ENCODE results near the gene ABL1.

ABL1 gene

DNA sequence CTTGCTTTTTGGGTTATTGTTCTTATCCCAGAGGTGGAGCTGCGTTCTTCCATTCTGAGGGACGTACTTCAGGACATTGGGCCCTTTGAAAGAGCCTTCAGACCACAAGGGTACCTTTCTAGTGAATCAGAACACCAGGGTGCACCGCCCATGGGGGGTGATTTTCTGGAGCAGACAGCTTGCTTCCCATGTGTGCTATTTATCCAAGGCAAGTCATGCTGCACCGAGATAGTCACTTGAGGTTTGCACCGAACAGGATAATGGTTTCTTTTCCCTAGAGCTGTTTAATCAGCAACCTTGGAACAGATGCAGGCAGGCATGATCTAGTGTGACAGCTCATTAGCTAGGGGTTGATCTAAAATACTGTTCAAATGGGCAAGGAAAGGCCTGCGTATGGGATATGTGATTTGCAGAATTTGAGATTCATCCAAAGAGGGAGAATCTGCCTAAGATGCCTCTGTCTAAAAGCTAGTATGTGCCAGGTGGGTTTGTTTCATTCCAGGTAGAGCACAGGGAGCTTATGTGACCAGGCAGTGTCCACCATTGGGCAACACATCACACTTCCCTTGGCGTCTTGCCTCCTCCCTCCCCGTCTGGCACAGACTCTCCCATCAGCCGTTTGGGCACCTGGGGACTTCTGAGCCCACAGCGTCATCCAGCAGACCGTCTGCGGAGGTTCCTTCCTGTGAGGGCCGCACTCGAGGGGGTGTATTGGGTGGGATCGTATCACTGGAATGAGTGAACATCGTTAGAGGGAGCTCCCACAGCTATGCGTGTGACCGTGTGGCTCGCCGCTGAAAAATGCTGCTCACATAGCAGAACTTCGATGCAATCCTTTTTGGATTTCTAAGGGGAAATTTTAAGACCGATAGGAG lies 23.0 kb downstream of the ABL1 start:
- Histone ChIP-seq H3K4me3 (ENCODE audit: low read depth, low read length, poor library complexity, severe bottlenecking) (no peak overlapping the region), H3K9me3 (ENCODE audit: low read length) (no peaks in the 10 kb centered on the region), H3K4me2 (ENCODE audit: low read length) (no peak overlapping the region), H3K9me2 (ENCODE audit: low read depth, low read length) (no peaks in the 10 kb centered on the region), H2AFZ (ENCODE audit: low read length) (no peak overlapping the region), H4K20me1 (ENCODE audit: insufficient read depth, low read length) (no peaks in the 10 kb centered on the region), H3K9ac (ENCODE audit: low read length) (no peak overlapping the region), H3K4me1 (ENCODE audit: insufficient read depth, low read length, severe bottlenecking) (no peaks in the 10 kb centered on the region), H3K27me3 (ENCODE audit: insufficient read depth, low read length) (no peaks in the 10 kb centered on the region), H3K27ac (ENCODE audit: low read depth, low read length, poor library complexity, severe bottlenecking) (no peak overlapping the region), H3K79me2 (ENCODE audit: insufficient read depth, low read length) (no peaks in the 10 kb centered on the region), H3F3A (ENCODE audit: insufficient read depth, low read length) (no peaks in the 10 kb centered on the region), H3K36me3 (ENCODE audit: insufficient read depth, low read length) (peaks cover 7% of the 10 kb centered on the region; the same call in 1 of the 2 replicates)
- TF ChIP-seq EZH2 (IDR thresholded peaks at IDR 0.05; ENCODE audit: borderline replicate concordance, low read length): no peak
- TF ChIP-seq, protein P1, sequence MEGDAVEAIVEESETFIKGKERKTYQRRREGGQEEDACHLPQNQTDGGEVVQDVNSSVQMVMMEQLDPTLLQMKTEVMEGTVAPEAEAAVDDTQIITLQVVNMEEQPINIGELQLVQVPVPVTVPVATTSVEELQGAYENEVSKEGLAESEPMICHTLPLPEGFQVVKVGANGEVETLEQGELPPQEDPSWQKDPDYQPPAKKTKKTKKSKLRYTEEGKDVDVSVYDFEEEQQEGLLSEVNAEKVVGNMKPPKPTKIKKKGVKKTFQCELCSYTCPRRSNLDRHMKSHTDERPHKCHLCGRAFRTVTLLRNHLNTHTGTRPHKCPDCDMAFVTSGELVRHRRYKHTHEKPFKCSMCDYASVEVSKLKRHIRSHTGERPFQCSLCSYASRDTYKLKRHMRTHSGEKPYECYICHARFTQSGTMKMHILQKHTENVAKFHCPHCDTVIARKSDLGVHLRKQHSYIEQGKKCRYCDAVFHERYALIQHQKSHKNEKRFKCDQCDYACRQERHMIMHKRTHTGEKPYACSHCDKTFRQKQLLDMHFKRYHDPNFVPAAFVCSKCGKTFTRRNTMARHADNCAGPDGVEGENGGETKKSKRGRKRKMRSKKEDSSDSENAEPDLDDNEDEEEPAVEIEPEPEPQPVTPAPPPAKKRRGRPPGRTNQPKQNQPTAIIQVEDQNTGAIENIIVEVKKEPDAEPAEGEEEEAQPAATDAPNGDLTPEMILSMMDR (IDR thresholded peaks at IDR 0.05; ENCODE audit: low read length): no peak

DNA sequence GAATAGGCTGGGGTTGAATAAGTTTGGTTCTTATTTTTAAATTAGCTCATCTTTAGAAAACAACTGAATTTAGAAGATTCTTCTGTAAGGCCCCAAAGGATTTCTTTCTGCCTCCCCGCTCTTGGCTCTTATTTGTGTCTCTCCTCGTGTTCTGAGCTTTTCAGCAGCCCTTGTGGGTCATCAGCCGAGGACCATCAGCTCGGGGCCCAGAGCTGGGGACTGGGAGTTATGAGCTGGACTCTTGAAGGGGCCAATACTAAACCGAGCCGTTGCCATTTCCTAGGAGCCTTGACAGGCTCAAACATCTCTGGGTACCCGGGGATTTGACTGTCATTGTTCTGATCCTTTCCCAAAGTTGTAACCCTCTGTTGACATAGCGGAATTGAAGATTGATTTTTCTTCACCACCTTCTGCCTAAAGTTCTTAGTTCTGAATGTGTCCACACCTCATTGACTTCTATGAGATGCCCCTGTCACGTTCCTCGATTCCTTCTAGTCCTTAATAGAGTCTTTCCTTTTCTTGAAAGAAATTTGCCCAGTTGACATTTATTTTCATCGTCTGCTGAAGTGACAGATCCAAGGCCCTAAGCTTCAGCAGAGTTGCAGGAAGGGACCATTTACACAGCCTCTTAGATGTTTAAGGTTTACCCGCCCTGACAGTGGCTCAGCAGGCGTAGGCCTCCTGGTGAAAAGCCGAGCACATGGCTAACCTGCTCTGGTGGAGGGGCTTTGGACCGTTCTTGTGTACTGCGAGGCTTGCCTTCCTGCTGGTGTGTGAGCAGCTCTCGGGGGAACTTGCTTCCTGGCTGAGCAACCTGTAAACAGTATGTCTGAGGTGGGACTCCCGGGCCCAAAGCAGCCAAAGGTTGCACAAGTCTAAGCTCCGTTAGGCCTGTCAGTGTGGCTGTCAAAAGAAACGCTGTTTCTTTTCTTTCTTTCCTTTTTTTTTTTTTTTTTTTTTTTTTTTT lies 24.0 kb downstream of the ABL1 start:
- Histone ChIP-seq H3K9me3 (ENCODE audit: low read length) (no peaks in the 10 kb centered on the region), H3K36me3 (ENCODE audit: insufficient read depth, low read length) (peaks cover 4% of the 10 kb centered on the region; the same call in 1 of the 2 replicates), H3K4me2 (ENCODE audit: low read length) (no peak overlapping the region), H3K79me2 (ENCODE audit: insufficient read depth, low read length) (no peaks in the 10 kb centered on the region), H3K9me2 (ENCODE audit: low read depth, low read length) (no peaks in the 10 kb centered on the region), H3K4me3 (ENCODE audit: low read depth, low read length, poor library complexity, severe bottlenecking) (no peak overlapping the region), H3F3A (ENCODE audit: insufficient read depth, low read length) (no peaks in the 10 kb centered on the region), H2AFZ (ENCODE audit: low read length) (no peak overlapping the region), H3K27me3 (ENCODE audit: insufficient read depth, low read length) (no peaks in the 10 kb centered on the region), H3K9ac (ENCODE audit: low read length) (no peak overlapping the region), H3K27ac (ENCODE audit: low read depth, low read length, poor library complexity, severe bottlenecking) (no peak overlapping the region), H3K4me1 (ENCODE audit: insufficient read depth, low read length, severe bottlenecking) (no peaks in the 10 kb centered on the region), H4K20me1 (ENCODE audit: insufficient read depth, low read length) (no peaks in the 10 kb centered on the region)
- TF ChIP-seq EZH2 (IDR thresholded peaks at IDR 0.05; ENCODE audit: borderline replicate concordance, low read length): no peak
- TF ChIP-seq, protein P1 (IDR thresholded peaks at IDR 0.05; ENCODE audit: low read length): no peak

DNA sequence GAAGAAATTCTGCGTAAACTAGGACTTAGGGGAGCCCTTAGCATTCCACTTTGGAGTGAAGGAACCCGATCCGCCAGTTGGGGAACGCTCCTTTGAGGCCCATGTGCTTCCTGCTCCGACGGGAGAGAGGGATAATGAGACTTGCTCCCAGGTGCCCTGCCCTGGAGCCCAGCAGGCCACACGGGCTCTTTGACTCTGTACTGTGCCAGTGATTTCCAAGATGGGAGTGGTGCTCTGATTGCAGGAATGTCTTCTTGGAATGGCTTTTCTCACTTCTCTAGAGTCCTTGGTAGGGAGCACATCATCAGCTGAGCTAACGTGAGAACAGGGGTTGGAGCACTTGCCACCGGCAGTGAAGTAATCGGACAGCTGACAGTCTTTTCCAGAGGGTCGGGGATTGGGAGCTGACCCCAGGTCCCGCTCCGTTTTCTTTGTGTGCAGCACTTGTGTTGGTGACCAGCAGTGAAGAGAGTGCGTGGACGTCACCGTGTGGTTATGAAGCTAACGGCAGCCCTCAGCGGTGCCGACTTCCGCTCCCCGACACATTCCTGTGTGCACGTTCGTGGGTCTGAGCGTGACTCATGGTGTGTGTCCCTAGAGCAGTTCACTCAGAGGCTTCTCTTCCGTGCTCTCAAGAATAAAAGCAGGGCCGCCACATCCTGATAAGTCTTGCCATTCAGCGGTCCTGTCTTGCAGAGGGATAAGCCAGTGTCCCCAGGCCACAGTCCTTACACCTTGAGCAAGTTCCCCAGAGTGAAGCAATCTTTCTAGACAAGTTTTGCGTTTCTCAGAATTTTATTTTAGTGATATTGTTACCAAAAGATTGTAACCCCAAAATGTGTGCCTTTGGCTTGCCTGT lies 25.6 kb downstream of the ABL1 start:
- H3K27ac ChIP-seq (ENCODE audit: low read depth, low read length, poor library complexity, severe bottlenecking): no peak overlapping the region

More for the DNA sequence above, 25.6 kb downstream of the ABL1 start:
- H3K9ac ChIP-seq (ENCODE audit: low read length): no peak overlapping the region
- H3K4me1 ChIP-seq (ENCODE audit: insufficient read depth, low read length, severe bottlenecking): no peaks in the 10 kb centered on the region
- no peak for TF ChIP-seq EZH2 (IDR thresholded peaks at IDR 0.05; ENCODE audit: borderline replicate concordance, low read length)
- TF ChIP-seq, protein P1 (IDR thresholded peaks at IDR 0.05; ENCODE audit: low read length): no peak
- no peaks in the 10 kb centered on the region for H3K79me2 ChIP-seq (ENCODE audit: insufficient read depth, low read length)
- H3K36me3 ChIP-seq (ENCODE audit: insufficient read depth, low read length): no peaks in the 10 kb centered on the region
- no peaks in the 10 kb centered on the region for H3K9me2 ChIP-seq (ENCODE audit: low read depth, low read length)
- H3K9me3 ChIP-seq (ENCODE audit: low read length): no peaks in the 10 kb centered on the region
- H3F3A ChIP-seq (ENCODE audit: insufficient read depth, low read length): no peaks in the 10 kb centered on the region
- no peaks in the 10 kb centered on the region for H4K20me1 ChIP-seq (ENCODE audit: insufficient read depth, low read length)
- no peaks in the 10 kb centered on the region for H3K27me3 ChIP-seq (ENCODE audit: insufficient read depth, low read length)
- H2AFZ ChIP-seq (ENCODE audit: low read length): no peak overlapping the region
- no peak overlapping the region for H3K4me3 ChIP-seq (ENCODE audit: low read depth, low read length, poor library complexity, severe bottlenecking)
- no peak overlapping the region for H3K4me2 ChIP-seq (ENCODE audit: low read length)

Measured in OCI-LY1 (cell line).